SH-SY5Y (cell line): Measurements from ENCODE around the gene COX6A1.

ENCODE experiments used
- GATA2 ChIP-seq: IDR thresholded peaks from 2 replicates; pipeline ENCODE4 v1.6.1; 2011; ENCODE audit warnings: mild to moderate bottlenecking, low read depth, low read length
- GATA3 ChIP-seq: IDR thresholded peaks from 2 replicates; pipeline ENCODE4 v1.6.1; 2011; ENCODE audit warnings: low read depth, mild to moderate bottlenecking, low read length, moderate library complexity

DNA sequence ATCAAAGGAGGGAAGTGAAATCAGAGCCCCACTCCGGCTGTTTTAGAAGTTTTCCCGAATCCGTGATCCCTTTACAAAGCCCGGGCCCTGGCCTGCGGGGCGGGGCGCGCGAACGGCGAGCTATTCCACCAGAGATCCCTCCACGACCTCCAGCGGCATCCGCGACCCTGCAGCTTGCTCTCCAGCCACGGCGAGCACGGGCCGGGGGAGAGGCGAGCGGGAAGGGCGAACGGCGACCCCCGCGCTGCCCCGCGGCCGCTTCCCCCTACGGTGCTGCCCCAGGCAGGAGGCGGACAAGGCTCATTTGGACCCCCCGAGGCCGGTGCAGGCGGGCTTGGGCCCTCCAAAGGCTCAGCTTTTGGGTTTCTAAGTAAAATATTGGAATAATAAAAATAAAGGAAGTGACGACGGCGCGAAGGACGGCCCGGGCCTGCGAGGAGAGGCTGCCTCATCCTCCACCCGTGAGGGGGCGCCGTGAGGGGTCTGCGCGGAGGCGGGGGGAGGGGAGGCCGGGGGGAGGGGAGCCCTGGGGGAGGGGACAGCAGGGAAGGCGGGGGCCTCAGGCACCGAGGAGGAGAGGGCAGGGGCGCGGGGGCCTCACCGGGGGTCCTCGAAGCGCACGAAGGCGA, 31.0 kb downstream of the COX6A1 start:
- no peak for TF ChIP-seq GATA2
- no peak for TF ChIP-seq GATA3
